ENCODE results near the gene MVB12B. TPM values are rescaled to one million over a fixed set of nuclear protein-coding genes. Genes with fewer than 3 reads are reported as not detected.

MVB12B gene
- polyA plus RNA-seq, 1 donor from 2014 or later = 39.5 TPM

DNA sequence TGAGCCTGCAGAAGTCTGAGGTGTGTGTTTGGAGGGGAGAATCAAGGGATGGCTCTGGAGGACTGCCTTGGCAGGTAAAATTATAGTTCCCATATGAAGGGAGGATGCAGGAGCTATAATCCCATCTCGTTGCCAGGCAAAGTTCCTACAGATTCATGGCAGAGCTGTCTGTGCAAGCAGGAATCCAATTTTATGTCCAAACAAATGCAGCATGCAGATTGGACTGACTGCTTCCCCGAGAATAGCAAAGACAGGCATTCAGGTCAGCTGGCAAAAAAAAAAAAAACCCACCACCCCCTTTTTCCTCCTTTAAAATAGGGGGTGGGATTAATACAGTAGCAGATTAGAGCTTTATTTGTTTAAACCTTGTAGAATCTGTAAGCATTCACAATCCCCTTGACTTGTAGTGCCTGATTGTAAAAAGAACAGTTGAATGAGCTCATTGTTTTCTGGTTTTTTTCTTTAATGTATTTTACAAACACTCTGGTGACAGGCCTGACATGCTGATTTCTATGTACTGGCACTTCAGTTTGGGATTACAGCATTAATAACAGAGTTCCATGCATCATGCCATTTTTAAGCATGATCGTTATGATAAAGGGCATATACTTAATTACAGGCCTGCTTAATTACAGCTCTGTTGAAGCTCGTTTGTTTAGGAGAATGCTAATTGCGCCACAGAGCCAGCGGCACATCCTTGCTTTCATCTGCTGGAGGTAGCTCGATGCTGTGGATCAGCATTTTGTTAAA lies 145.7 kb downstream of the MVB12B start:
- no peak overlapping the region for H3K4me3 ChIP-seq (ENCODE audit: low read length)
- no peak overlapping the region for H3K4me2 ChIP-seq (ENCODE audit: low read length)
- no peaks in the 10 kb centered on the region for H3F3A ChIP-seq (ENCODE audit: insufficient read depth, low read length, poor library complexity, severe bottlenecking)
- peak overlapping the region; percentile 51 for H3K27ac ChIP-seq (ENCODE audit: low read length)
- H2AFZ ChIP-seq (ENCODE audit: low read depth, low read length) = no peak overlapping the region
- H3K9me2 ChIP-seq (ENCODE audit: insufficient read depth, low read length) = no peaks in the 10 kb centered on the region
- no peaks in the 10 kb centered on the region for H3K36me3 ChIP-seq (ENCODE audit: insufficient read depth, low read length)
- H3K9ac ChIP-seq (ENCODE audit: low read length) = peak overlapping the region; percentile 41
- H3K27me3 ChIP-seq (ENCODE audit: insufficient read depth, low read depth, low read length) = no peaks in the 10 kb centered on the region
- H3K79me2 ChIP-seq (replicated peaks; ENCODE audit: insufficient read depth, low read length) = no peaks in the 10 kb centered on the region
- H4K20me1 ChIP-seq (ENCODE audit: insufficient read depth) = no peaks in the 10 kb centered on the region
- no peaks in the 10 kb centered on the region for H3K9me3 ChIP-seq (ENCODE audit: low read length)
- TF ChIP-seq RAD21 (conservative IDR thresholded peaks at IDR 0.05) (no peak), EP300 (conservative IDR thresholded peaks at IDR 0.05; ENCODE audit: poor library complexity, severe bottlenecking) (peak; percentile 15), POLR2AphosphoS5 (IDR thresholded peaks at IDR 0.05) (peak; percentile 14), EZH2 (IDR thresholded peaks at IDR 0.05; ENCODE audit: borderline replicate concordance, insufficient read depth, low read length, poor library complexity, severe bottlenecking) (no peak), SMC3 (conservative IDR thresholded peaks at IDR 0.05; ENCODE audit: poor library complexity) (no peak)
- TF ChIP-seq, protein P1, sequence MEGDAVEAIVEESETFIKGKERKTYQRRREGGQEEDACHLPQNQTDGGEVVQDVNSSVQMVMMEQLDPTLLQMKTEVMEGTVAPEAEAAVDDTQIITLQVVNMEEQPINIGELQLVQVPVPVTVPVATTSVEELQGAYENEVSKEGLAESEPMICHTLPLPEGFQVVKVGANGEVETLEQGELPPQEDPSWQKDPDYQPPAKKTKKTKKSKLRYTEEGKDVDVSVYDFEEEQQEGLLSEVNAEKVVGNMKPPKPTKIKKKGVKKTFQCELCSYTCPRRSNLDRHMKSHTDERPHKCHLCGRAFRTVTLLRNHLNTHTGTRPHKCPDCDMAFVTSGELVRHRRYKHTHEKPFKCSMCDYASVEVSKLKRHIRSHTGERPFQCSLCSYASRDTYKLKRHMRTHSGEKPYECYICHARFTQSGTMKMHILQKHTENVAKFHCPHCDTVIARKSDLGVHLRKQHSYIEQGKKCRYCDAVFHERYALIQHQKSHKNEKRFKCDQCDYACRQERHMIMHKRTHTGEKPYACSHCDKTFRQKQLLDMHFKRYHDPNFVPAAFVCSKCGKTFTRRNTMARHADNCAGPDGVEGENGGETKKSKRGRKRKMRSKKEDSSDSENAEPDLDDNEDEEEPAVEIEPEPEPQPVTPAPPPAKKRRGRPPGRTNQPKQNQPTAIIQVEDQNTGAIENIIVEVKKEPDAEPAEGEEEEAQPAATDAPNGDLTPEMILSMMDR (IDR thresholded peaks at IDR 0.05; ENCODE audit: poor library complexity, severe bottlenecking) = no peak

DNA sequence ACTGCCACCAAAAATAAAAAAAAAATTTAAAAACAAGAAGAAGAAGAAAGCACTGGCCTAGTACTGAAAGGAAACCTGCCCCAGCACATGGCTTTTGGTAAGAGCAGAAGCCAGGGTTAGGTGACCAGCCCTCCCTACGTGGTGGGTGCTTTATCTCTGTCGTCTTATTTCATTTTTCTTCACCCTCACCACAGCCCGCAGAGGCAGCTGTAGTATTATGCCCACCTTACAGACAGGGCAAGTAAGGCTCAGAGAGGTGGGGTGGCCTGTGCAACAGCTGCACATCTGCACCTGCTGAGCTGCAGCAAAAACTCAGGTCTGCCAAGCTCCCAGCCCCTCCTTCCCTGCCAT lies 146.3 kb downstream of the MVB12B start:
- Histone ChIP-seq H3K4me2 (ENCODE audit: low read length) (no peak overlapping the region), H3K79me2 (replicated peaks; ENCODE audit: insufficient read depth, low read length) (no peaks in the 10 kb centered on the region), H3K36me3 (ENCODE audit: insufficient read depth, low read length) (no peaks in the 10 kb centered on the region), H3K27ac (ENCODE audit: low read length) (peak overlapping the region; percentile 51), H4K20me1 (ENCODE audit: insufficient read depth) (no peaks in the 10 kb centered on the region), H3K4me3 (ENCODE audit: low read length) (no peak overlapping the region), H3K9me3 (ENCODE audit: low read length) (no peaks in the 10 kb centered on the region), H3K9ac (ENCODE audit: low read length) (peak overlapping the region; percentile 41), H3K27me3 (ENCODE audit: insufficient read depth, low read depth, low read length) (no peaks in the 10 kb centered on the region), H3K9me2 (ENCODE audit: insufficient read depth, low read length) (no peaks in the 10 kb centered on the region), H3F3A (ENCODE audit: insufficient read depth, low read length, poor library complexity, severe bottlenecking) (no peaks in the 10 kb centered on the region), H2AFZ (ENCODE audit: low read depth, low read length) (no peak overlapping the region)
- TF ChIP-seq MXI1 (conservative IDR thresholded peaks at IDR 0.05; ENCODE audit: poor library complexity, severe bottlenecking) (no peak), EP300 (conservative IDR thresholded peaks at IDR 0.05; ENCODE audit: poor library complexity, severe bottlenecking) (no peak), POLR2AphosphoS5 (IDR thresholded peaks at IDR 0.05) (no peak), TAF1 (IDR thresholded peaks at IDR 0.05; ENCODE audit: low read depth) (no peak), SMC3 (conservative IDR thresholded peaks at IDR 0.05; ENCODE audit: poor library complexity) (no peak), EZH2 (IDR thresholded peaks at IDR 0.05; ENCODE audit: borderline replicate concordance, insufficient read depth, low read length, poor library complexity, severe bottlenecking) (no peak), RAD21 (conservative IDR thresholded peaks at IDR 0.05) (no peak)
- TF ChIP-seq, protein P1 (IDR thresholded peaks at IDR 0.05; ENCODE audit: poor library complexity, severe bottlenecking) = no peak
- TF ChIP-seq, protein P2, sequence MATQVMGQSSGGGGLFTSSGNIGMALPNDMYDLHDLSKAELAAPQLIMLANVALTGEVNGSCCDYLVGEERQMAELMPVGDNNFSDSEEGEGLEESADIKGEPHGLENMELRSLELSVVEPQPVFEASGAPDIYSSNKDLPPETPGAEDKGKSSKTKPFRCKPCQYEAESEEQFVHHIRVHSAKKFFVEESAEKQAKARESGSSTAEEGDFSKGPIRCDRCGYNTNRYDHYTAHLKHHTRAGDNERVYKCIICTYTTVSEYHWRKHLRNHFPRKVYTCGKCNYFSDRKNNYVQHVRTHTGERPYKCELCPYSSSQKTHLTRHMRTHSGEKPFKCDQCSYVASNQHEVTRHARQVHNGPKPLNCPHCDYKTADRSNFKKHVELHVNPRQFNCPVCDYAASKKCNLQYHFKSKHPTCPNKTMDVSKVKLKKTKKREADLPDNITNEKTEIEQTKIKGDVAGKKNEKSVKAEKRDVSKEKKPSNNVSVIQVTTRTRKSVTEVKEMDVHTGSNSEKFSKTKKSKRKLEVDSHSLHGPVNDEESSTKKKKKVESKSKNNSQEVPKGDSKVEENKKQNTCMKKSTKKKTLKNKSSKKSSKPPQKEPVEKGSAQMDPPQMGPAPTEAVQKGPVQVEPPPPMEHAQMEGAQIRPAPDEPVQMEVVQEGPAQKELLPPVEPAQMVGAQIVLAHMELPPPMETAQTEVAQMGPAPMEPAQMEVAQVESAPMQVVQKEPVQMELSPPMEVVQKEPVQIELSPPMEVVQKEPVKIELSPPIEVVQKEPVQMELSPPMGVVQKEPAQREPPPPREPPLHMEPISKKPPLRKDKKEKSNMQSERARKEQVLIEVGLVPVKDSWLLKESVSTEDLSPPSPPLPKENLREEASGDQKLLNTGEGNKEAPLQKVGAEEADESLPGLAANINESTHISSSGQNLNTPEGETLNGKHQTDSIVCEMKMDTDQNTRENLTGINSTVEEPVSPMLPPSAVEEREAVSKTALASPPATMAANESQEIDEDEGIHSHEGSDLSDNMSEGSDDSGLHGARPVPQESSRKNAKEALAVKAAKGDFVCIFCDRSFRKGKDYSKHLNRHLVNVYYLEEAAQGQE (IDR thresholded peaks at IDR 0.05; ENCODE audit: borderline replicate concordance) = no peak
